Naive B cell (primary cell): ENCODE data around the gene USP36. TPM values are rescaled to one million over a fixed set of nuclear protein-coding genes. Genes with fewer than 3 reads are reported as not detected.

Experiments used
- ATAC-seq, 2 donors: fragments of 150-1000 bp; cut with Tn5 transposase; 2 replicates each; pipeline ENCODE4 v1.10.0; 2021; ENCODE audit warnings: low read depth in 2 of 2, mild to moderate bottlenecking in 2 of 2, moderate library complexity in 2 of 2
- DNase-seq: peaks from one replicate; pipeline ENCODE4 v3.0.0; 2022
- H3K27ac Mint-ChIP-seq, 6 donors: one replicate each; pipeline ENCODE4 v1.8.0; 2020 to 2022; ENCODE audit warnings: mild to moderate bottlenecking in 6 of 6, mixed read lengths in 6 of 6, moderate library complexity in 5 of 6, inconsistent platforms in 2 of 6
- H3K27me3 Mint-ChIP-seq, 3 donors: one replicate each; pipeline ENCODE4 v1.8.0; 2021 to 2022; ENCODE audit warnings: mixed read lengths in 3 of 3, mild to moderate bottlenecking in 1 of 3
- H3K36me3 Mint-ChIP-seq, 2 donors: one replicate each; pipeline ENCODE4 v1.8.0; 2020 to 2022; ENCODE audit warnings: mixed read lengths in 2 of 2, inconsistent platforms in 1 of 2, mild to moderate bottlenecking in 1 of 2
- H3K4me1 Mint-ChIP-seq, 3 donors: one replicate each; pipeline ENCODE4 v1.8.0; 2020 to 2022; ENCODE audit warnings: mixed read lengths in 3 of 3, inconsistent platforms in 1 of 3, mild to moderate bottlenecking in 1 of 3, moderate library complexity in 1 of 3
- H3K4me3 Mint-ChIP-seq, 8 donors: one replicate each; pipeline ENCODE4 v1.8.0; 2020 to 2022; ENCODE audit warnings: mild to moderate bottlenecking in 8 of 8, mixed read lengths in 8 of 8, moderate library complexity in 8 of 8, inconsistent platforms in 2 of 8
- H3K9me3 Mint-ChIP-seq, 7 donors: one replicate each; pipeline ENCODE4 v1.8.0; 2020 to 2022; ENCODE audit warnings: mixed read lengths in 7 of 7, mild to moderate bottlenecking in 5 of 7, inconsistent platforms in 2 of 7, moderate library complexity in 1 of 7
- polyA plus RNA-seq, 6 donors: library from polyadenylated mRNA; unstranded; fragments of 300-500 nt; fragmentation: Illumina TruSeq; gene quantifications; one replicate each; pipeline ENCODE4 v1.2.3, GENCODE V29; 2021; ENCODE audit warnings: low read depth in 6 of 6

The USP36 gene
- polyA plus RNA-seq, 6 donors from 2014 or later, result 14.9 to 37.9 (median 24.5) TPM

DNA sequence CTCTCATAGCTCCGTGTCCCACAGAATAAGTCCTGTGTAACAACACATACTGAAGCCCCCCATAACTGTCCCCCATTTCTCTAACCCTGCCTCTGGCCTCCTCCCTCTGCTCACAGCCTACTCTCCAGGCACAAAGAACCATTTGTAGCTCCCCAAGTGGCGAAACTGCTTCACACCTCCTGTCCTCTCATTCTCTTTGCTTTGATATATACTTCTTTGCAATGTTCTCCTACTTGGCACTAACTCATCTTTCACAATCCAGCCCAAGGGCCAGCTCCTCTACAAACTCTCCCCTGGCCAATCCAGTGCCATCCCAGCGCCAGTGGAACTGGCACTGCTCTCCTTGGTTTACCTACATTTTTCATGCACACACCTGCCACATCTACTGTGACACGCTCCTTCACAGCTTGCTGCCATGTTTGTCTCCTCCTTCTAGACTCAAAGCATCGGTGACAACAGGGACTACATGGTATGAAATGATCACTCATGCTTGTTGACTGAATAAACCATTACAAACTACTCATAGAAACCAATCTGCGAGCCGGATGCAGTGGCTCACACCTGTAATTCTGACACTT is 71.3 kb downstream of the USP36 start:
- H3K9me3 Mint-ChIP-seq, result no peaks in the 10 kb centered on the region
- H3K4me3 Mint-ChIP-seq, result no peak overlapping the region
- DNase-seq (no peak), ATAC-seq (no peak)
- H3K4me1 Mint-ChIP-seq, result peaks cover 15 to 43% (median 21%) of the 10 kb centered on the region in 3 donors
- H3K36me3 Mint-ChIP-seq, result peaks cover 0 to 7% of the 10 kb centered on the region in 2 donors
- no peaks in the 10 kb centered on the region for H3K27me3 Mint-ChIP-seq
- no peak overlapping the region for H3K27ac Mint-ChIP-seq

DNA sequence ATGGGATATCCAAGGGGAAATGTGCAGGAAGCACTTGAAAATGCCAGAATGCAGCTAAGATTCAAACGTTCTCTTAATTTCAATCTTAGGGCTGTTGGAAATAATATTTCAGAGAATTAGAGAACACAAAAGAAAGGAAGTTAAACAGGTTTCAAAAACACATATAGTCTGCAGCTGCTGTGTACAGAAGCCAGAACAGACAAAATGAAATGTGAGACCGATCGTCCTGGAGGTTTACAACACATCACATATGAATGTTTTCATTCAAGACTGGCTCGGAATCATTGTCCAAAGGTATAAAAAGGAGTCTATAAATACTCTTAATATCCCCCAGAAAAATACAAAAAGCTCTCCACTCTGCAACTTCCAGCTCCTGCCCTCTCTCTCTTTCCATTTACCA is 72.8 kb downstream of the USP36 start:
- Mint-ChIP-seq H3K36me3 (peaks cover 0 to 7% of the 10 kb centered on the region in 2 donors), H3K27ac (no peak overlapping the region)
- no peak for ATAC-seq

GRCh38 chr17:78766743-78767294 is 73.8 kb downstream of the USP36 start:
- Mint-ChIP-seq H3K9me3 (no peaks in the 10 kb centered on the region), H3K27ac (no peak overlapping the region), H3K36me3 (peaks cover 2 to 8% of the 10 kb centered on the region in 2 donors), H3K4me3 (no peak overlapping the region), H3K4me1 (peaks cover 18 to 43% (median 28%) of the 10 kb centered on the region in 3 donors), H3K27me3 (no peaks in the 10 kb centered on the region)
- DNase-seq, result no peak
- ATAC-seq, result peak; percentile 64

More for the DNA sequence above, 72.8 kb downstream of the USP36 start:
- no peaks in the 10 kb centered on the region for H3K9me3 Mint-ChIP-seq
- no peak overlapping the region for H3K4me3 Mint-ChIP-seq
- DNase-seq, result no peak
- H3K27me3 Mint-ChIP-seq, result no peaks in the 10 kb centered on the region
- H3K4me1 Mint-ChIP-seq, result peaks cover 17 to 44% (median 28%) of the 10 kb centered on the region in 3 donors

GRCh38 chr17:78766225-78766624 is 74.4 kb downstream of the USP36 start:
- Mint-ChIP-seq H3K27me3 (no peaks in the 10 kb centered on the region), H3K9me3 (no peaks in the 10 kb centered on the region), H3K4me3 (peak overlapping the region in 1 of 8 donors; percentile 40), H3K4me1 (peaks cover 19 to 43% (median 26%) of the 10 kb centered on the region in 3 donors), H3K36me3 (peaks cover 0 to 8% of the 10 kb centered on the region in 2 donors), H3K27ac (no peak overlapping the region)
- no peak for ATAC-seq
- DNase-seq, result no peak

DNA sequence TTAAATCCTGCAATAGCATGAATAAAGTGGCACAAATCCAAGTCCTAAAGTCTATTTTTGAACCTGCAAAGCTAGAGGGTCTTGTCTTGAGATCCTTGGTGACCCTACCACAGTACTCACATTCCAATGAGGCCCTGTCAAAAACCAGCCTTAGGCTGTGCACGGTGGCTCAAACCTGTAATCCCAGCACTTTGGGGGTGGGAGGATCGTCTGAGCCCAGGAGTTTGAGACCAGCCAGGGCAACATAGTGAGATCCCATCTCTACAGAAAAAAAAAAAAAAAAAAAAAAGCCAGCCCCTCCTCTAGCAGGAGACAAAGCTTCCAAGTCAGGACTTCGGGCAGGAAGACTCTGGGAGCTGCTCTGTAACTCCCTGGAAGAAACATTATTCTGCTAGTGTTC is 74.8 kb downstream of the USP36 start:
- Mint-ChIP-seq H3K9me3 (no peaks in the 10 kb centered on the region), H3K4me3 (peak overlapping the region in 2 of 8 donors; percentile 34 to 40), H3K4me1 (peaks cover 19 to 43% (median 26%) of the 10 kb centered on the region in 3 donors), H3K36me3 (peaks cover 0 to 8% of the 10 kb centered on the region in 2 donors), H3K27me3 (no peaks in the 10 kb centered on the region), H3K27ac (peak overlapping the region in 3 of 6 donors; percentile 14 to 61 (median 57))
- no peak for ATAC-seq
- DNase-seq, result no peak

GRCh38 chr17:78764871-78765270 is 75.7 kb downstream of the USP36 start:
- H3K27ac Mint-ChIP-seq, result peak overlapping the region in 3 of 6 donors; percentile 44 to 73 (median 61)
- ATAC-seq (no peak), DNase-seq (no peak)
- H3K9me3 Mint-ChIP-seq, result no peaks in the 10 kb centered on the region
- peaks cover 0 to 8% of the 10 kb centered on the region in 2 donors for H3K36me3 Mint-ChIP-seq
- H3K4me1 Mint-ChIP-seq, result peaks cover 21 to 45% (median 27%) of the 10 kb centered on the region in 3 donors
- H3K4me3 Mint-ChIP-seq, result peak overlapping the region in 6 of 8 donors; percentile 1 to 31 (median 17)
- H3K27me3 Mint-ChIP-seq, result no peaks in the 10 kb centered on the region

- Mint-ChIP-seq H3K36me3 (peaks cover 0 to 8% of the 10 kb centered on the region in 2 donors), H3K27ac (peak overlapping the region in 3 of 6 donors; percentile 23 to 91 (median 67)), H3K9me3 (no peaks in the 10 kb centered on the region), H3K27me3 (no peaks in the 10 kb centered on the region), H3K4me3 (peak overlapping the region in 2 of 8 donors; percentile 25 to 35), H3K4me1 (peaks cover 34 to 58% (median 40%) of the 10 kb centered on the region in 3 donors)
- DNase-seq (no peak), ATAC-seq (no peak)
Measured at GRCh38 chr17:78763561-78763960, 77.1 kb downstream of the USP36 start.

DNA sequence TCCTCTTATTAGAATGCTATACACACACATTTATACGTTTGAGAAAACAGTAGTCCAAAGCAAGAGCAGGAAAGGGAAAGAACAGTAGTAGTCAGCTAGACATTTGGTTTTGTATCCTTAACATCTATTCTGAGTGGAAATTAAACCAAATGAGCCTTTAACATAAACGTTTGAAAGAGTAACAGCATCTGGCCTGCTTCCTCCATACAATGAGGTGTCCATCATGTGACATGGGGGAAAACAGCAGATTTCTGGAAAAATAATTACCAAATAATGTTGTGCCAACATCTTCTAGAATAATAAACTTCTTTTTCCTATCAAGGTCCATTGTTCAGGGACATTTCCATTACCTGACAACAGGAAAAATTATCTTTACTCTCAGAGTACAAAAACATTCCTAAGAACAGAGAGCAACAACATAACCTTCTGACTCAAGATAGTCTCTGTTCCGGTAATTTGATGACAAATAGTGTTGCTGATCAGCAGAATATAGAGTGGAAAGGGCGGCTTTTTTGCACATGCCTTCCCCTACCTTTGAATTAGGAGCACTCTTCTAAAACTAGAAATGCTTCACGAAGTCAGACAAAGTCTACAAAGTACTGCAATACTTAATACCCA is 78.7 kb downstream of the USP36 start:
- Mint-ChIP-seq H3K27ac (peak overlapping the region; percentile 43 to 93 (median 80)), H3K9me3 (no peaks in the 10 kb centered on the region), H3K36me3 (peaks cover 0 to 8% of the 10 kb centered on the region in 2 donors), H3K27me3 (no peaks in the 10 kb centered on the region), H3K4me3 (peak overlapping the region in 3 of 8 donors; percentile 39 to 80 (median 49)), H3K4me1 (peaks cover 42 to 74% (median 54%) of the 10 kb centered on the region in 3 donors)
- no peak for DNase-seq
- ATAC-seq, result no peak

- H3K27me3 Mint-ChIP-seq, result no peaks in the 10 kb centered on the region
- peak overlapping the region; percentile 50 to 81 (median 75) for H3K4me3 Mint-ChIP-seq
- H3K9me3 Mint-ChIP-seq, result no peaks in the 10 kb centered on the region
- H3K36me3 Mint-ChIP-seq, result peaks cover 0 to 8% of the 10 kb centered on the region in 2 donors
- H3K27ac Mint-ChIP-seq, result peak overlapping the region; percentile 91 to 99 (median 98)
- peak; percentile 54 to 60 for ATAC-seq
- peaks cover 52 to 87% (median 67%) of the 10 kb centered on the region in 3 donors for H3K4me1 Mint-ChIP-seq
- DNase-seq, result peak; percentile 68
Measured at GRCh38 chr17:78759969-78760352, 80.7 kb downstream of the USP36 start.

DNA sequence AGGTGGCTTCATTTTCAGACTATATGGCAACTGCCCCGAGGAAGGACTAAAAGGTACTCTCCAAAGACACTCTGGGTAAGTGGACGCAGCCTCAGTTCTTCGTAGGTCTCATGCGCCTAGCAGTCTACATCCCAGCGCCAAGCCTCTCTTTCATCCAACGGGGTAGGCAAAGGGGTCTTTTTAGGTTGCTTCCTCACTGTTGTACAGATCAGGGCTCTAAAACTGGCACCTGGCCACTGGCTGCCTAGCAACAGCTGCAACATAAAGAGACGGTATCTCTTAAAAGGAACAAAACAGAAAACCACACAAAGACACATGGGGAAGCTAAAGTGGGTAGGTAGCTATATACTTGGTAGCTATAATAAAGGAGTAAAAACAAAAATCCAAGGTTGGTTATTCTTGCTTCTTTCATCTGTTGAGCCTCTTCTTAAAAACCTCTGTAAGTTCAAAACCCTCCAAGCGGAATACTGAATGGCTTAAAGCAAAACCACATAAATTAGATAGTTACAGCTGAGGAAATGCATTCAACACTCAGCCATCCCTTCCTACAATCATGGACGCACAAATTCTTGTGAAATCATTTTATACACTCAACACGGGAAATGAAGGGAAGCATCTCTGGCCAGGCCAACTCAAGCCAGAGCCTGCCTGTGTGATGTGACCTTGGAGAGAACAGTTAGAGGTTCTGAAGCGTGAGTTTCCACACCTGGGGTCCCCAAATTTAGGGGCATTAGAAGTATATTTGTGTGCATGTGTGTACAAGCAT is 81.2 kb downstream of the USP36 start:
- peaks cover 0 to 8% of the 10 kb centered on the region in 2 donors for H3K36me3 Mint-ChIP-seq

GRCh38 chr17:78753316-78754250 is 87.0 kb downstream of the USP36 start:
- H3K36me3 Mint-ChIP-seq, result no peaks in the 10 kb centered on the region
- H3K27me3 Mint-ChIP-seq, result no peaks in the 10 kb centered on the region
- no peak for ATAC-seq
- H3K9me3 Mint-ChIP-seq, result no peaks in the 10 kb centered on the region
- no peak for DNase-seq
- H3K27ac Mint-ChIP-seq, result peak overlapping the region; percentile 7 to 91 (median 41)
- H3K4me1 Mint-ChIP-seq, result peaks cover 49 to 86% (median 74%) of the 10 kb centered on the region in 3 donors
- peak overlapping the region in 2 of 8 donors; percentile 20 to 71 for H3K4me3 Mint-ChIP-seq

More for the DNA sequence above, 81.2 kb downstream of the USP36 start:
- Mint-ChIP-seq H3K27me3 (no peaks in the 10 kb centered on the region), H3K27ac (peak overlapping the region; percentile 91 to 99 (median 98)), H3K4me1 (peaks cover 46 to 82% (median 61%) of the 10 kb centered on the region in 3 donors), H3K9me3 (no peaks in the 10 kb centered on the region), H3K4me3 (peak overlapping the region; percentile 50 to 81 (median 75))
- DNase-seq (peak; percentile 86), ATAC-seq (peak; percentile 85 to 89)

GRCh38 chr17:78751447-78752161 is 89.0 kb downstream of the USP36 start:
- Mint-ChIP-seq H3K27me3 (no peaks in the 10 kb centered on the region), H3K27ac (peak overlapping the region in 5 of 6 donors; percentile 18 to 92 (median 85)), H3K9me3 (no peaks in the 10 kb centered on the region), H3K4me3 (peak overlapping the region in 4 of 8 donors; percentile 14 to 44 (median 26)), H3K4me1 (peaks cover 56 to 86% (median 75%) of the 10 kb centered on the region in 3 donors), H3K36me3 (no peaks in the 10 kb centered on the region)
- ATAC-seq, result no peak
- no peak for DNase-seq
